Measurements from ENCODE around the gene MTCL3.

DNA sequence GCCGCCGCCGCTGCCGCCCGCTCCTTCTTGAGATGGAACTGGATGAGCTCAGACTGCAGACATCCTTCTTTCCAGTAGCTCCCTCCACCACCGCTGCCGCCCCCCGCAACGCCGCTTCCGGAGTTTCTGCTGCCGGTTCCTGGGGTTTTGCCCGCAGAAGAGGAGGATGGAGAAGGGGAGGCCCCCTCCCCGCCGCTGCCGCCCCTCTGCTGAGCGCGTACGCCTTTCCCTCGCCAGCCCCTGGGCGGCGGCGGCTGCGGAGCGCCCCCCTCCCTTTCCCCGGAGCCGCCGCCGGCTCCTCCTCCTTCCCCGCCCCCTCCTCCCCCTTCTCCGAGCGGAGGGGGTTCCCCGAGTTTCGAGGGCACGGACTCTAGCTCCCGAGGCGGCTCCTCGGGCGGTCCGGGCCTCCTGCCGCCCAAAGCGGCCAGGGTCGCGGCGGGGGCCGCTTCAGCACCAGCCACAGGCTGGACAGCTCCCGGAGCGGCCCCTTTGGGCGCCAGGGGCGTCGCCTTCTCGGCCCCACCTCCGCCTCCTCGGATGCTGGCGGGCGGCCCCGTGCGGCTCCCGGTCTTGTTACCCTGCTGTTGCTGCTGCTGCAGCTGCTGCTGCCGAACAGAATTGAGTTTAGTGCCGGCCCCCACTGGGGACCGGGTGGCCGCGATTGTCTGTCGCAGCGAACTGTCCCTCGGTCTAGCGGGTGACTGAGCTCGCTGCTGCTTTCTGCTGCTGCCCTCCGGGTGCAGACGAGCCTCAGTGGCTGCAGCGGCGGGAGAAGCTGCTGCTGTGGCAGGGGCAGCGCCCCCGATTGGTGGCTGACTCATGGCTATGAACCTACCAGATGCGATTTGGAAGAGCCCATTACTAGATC is 3.1 kb downstream of the MTCL3 start:
- TF ChIP-seq, protein P1, sequence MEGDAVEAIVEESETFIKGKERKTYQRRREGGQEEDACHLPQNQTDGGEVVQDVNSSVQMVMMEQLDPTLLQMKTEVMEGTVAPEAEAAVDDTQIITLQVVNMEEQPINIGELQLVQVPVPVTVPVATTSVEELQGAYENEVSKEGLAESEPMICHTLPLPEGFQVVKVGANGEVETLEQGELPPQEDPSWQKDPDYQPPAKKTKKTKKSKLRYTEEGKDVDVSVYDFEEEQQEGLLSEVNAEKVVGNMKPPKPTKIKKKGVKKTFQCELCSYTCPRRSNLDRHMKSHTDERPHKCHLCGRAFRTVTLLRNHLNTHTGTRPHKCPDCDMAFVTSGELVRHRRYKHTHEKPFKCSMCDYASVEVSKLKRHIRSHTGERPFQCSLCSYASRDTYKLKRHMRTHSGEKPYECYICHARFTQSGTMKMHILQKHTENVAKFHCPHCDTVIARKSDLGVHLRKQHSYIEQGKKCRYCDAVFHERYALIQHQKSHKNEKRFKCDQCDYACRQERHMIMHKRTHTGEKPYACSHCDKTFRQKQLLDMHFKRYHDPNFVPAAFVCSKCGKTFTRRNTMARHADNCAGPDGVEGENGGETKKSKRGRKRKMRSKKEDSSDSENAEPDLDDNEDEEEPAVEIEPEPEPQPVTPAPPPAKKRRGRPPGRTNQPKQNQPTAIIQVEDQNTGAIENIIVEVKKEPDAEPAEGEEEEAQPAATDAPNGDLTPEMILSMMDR (IDR thresholded peaks at IDR 0.05) = no peak
- TF ChIP-seq NR3C1 (IDR thresholded peaks at IDR 0.05) = no peak
- TF ChIP-seq RARB (CRISPR knock-in tag; IDR thresholded peaks at IDR 0.05) = no peak
- no peak for TF ChIP-seq RAD21 (conservative IDR thresholded peaks at IDR 0.05 in 1 of 2, IDR thresholded peaks at IDR 0.05 in 1 of 2)
- TF ChIP-seq RCOR1 (IDR thresholded peaks at IDR 0.05; ENCODE audit: low read depth, low read length) = no peak
- TF ChIP-seq POLR2A (IDR thresholded peaks at IDR 0.05; ENCODE audit: low read length) = no peak
- no peak for TF ChIP-seq HOXB13 (CRISPR knock-in tag; IDR thresholded peaks at IDR 0.05; ENCODE audit: low read depth)
- TF ChIP-seq EP300 (IDR thresholded peaks at IDR 0.05) = no peak
- no peak for TF ChIP-seq MAFK (IDR thresholded peaks at IDR 0.05; ENCODE audit: partially characterized antibody)
- no peak for TF ChIP-seq ZFP36 (IDR thresholded peaks at IDR 0.05; ENCODE audit: borderline replicate concordance, partially characterized antibody)
- TF ChIP-seq ESRRA (IDR thresholded peaks at IDR 0.05; ENCODE audit: borderline replicate concordance, low read length) = no peak
- TF ChIP-seq BHLHE40 (IDR thresholded peaks at IDR 0.05; ENCODE audit: low read depth, low read length) = no peak
